ENCODE measurements around the gene ZMYM2.

The ZMYM2 gene

GRCh38 chr13:19958155-19959111, at the start of gene ZMYM2:
Gene ZMYM2 (plus strand): TSS chr13:19958727. CDS start chr13:19993073, 34,346 bp downstream.
- Histone ChIP-seq H3K27ac (peak within 1 kb of the TSS; percentile 98), H3K4me1 (peaks cover 30% of the 10 kb centered on the region), H3K36me3 (peaks cover 22% of the 10 kb centered on the region), H3K4me2 (peak within 1 kb of the TSS; percentile 94), H3K9me3 (no peaks in the 10 kb centered on the region), H4K20me1 (peaks cover 32% of the 10 kb centered on the region), H3K9ac (peak within 1 kb of the TSS; percentile 98), H3K4me3 (peak within 1 kb of the TSS; percentile 91), H3K27me3 (no peaks in the 10 kb centered on the region)
- TF ChIP-seq Cebpa-rat (IDR thresholded peaks at IDR 0.05) = no peak

GRCh38 chr13:19910336-19911072, 48.0 kb upstream of the ZMYM2 start:
- Histone ChIP-seq H3K27ac (no peak overlapping the region), H3K27me3 (no peaks in the 10 kb centered on the region), H3K9ac (no peak overlapping the region), H3K4me2 (no peak overlapping the region), H3K4me1 (no peaks in the 10 kb centered on the region), H4K20me1 (no peaks in the 10 kb centered on the region), H3K36me3 (no peaks in the 10 kb centered on the region), H3K9me3 (no peaks in the 10 kb centered on the region), H3K4me3 (no peak overlapping the region)
- TF ChIP-seq Cebpa-rat (IDR thresholded peaks at IDR 0.05) = no peak

- Histone ChIP-seq H3K36me3 (no peaks in the 10 kb centered on the region), H3K27me3 (no peaks in the 10 kb centered on the region), H3K4me3 (no peak overlapping the region), H3K4me1 (no peaks in the 10 kb centered on the region), H3K27ac (no peak overlapping the region), H4K20me1 (no peaks in the 10 kb centered on the region), H3K9ac (no peak overlapping the region), H3K9me3 (no peaks in the 10 kb centered on the region), H3K4me2 (no peak overlapping the region)
- TF ChIP-seq Cebpa-rat (IDR thresholded peaks at IDR 0.05) = no peak
Measured at GRCh38 chr13:19927117-19927748, 31.3 kb upstream of the ZMYM2 start.

- no peak overlapping the region for H3K9ac ChIP-seq
- no peak overlapping the region for H3K4me2 ChIP-seq
- H3K4me3 ChIP-seq = no peak overlapping the region
- TF ChIP-seq Cebpa-rat (IDR thresholded peaks at IDR 0.05) = no peak
- H3K27ac ChIP-seq = no peak overlapping the region
- no peaks in the 10 kb centered on the region for H3K36me3 ChIP-seq
- H3K27me3 ChIP-seq = no peaks in the 10 kb centered on the region
- no peaks in the 10 kb centered on the region for H4K20me1 ChIP-seq
- no peaks in the 10 kb centered on the region for H3K4me1 ChIP-seq
- H3K9me3 ChIP-seq = no peaks in the 10 kb centered on the region
Measured at GRCh38 chr13:19940106-19940505, 18.4 kb upstream of the ZMYM2 start.

- Histone ChIP-seq H4K20me1 (no peaks in the 10 kb centered on the region), H3K4me1 (no peaks in the 10 kb centered on the region), H3K27me3 (no peaks in the 10 kb centered on the region), H3K9me3 (no peaks in the 10 kb centered on the region), H3K27ac (no peak overlapping the region), H3K4me2 (no peak overlapping the region), H3K36me3 (no peaks in the 10 kb centered on the region), H3K4me3 (no peak overlapping the region), H3K9ac (no peak overlapping the region)
- TF ChIP-seq Cebpa-rat (IDR thresholded peaks at IDR 0.05) = no peak
Measured at GRCh38 chr13:19950374-19950773, 8.2 kb upstream of the ZMYM2 start.

- Histone ChIP-seq H3K36me3 (no peaks in the 10 kb centered on the region), H3K4me3 (no peak overlapping the region), H4K20me1 (no peaks in the 10 kb centered on the region), H3K27ac (no peak overlapping the region), H3K27me3 (no peaks in the 10 kb centered on the region), H3K4me1 (no peaks in the 10 kb centered on the region), H3K4me2 (no peak overlapping the region), H3K9ac (no peak overlapping the region), H3K9me3 (no peaks in the 10 kb centered on the region)
- no peak for TF ChIP-seq Cebpa-rat (IDR thresholded peaks at IDR 0.05)
Measured at GRCh38 chr13:19952850-19953249, 5.7 kb upstream of the ZMYM2 start.

GRCh38 chr13:19955873-19956559, 2.5 kb upstream of the ZMYM2 start:
- Histone ChIP-seq H3K36me3 (0 out of 2 replicates have a peak, but pooled peaks cover 5% of the 10 kb centered on the region), H3K4me2 (no peak overlapping the region), H3K9me3 (no peaks in the 10 kb centered on the region), H4K20me1 (peaks cover 8% of the 10 kb centered on the region), H3K4me1 (peaks cover 7% of the 10 kb centered on the region), H3K9ac (no peak overlapping the region), H3K4me3 (no peak overlapping the region), H3K27ac (no peak overlapping the region), H3K27me3 (no peaks in the 10 kb centered on the region)
- TF ChIP-seq Cebpa-rat (IDR thresholded peaks at IDR 0.05) = no peak

GRCh38 chr13:19957320-19958154, 990 bp upstream of the ZMYM2 start:
- peak overlapping the region; percentile 96 for H3K27ac ChIP-seq
- peaks cover 17% of the 10 kb centered on the region for H3K36me3 ChIP-seq
- TF ChIP-seq Cebpa-rat (IDR thresholded peaks at IDR 0.05) = no peak
- peaks cover 23% of the 10 kb centered on the region for H4K20me1 ChIP-seq
- peaks cover 22% of the 10 kb centered on the region for H3K4me1 ChIP-seq
- no peaks in the 10 kb centered on the region for H3K9me3 ChIP-seq
- H3K4me2 ChIP-seq = peak overlapping the region; percentile 90
- peak overlapping the region; percentile 92 for H3K9ac ChIP-seq
- peak overlapping the region; percentile 91 for H3K4me3 ChIP-seq
- no peaks in the 10 kb centered on the region for H3K27me3 ChIP-seq
